Stimulated activated memory B cell treated with anti-CD40 and anti-IgM and Interleukin-4, amounts not matched to agents 10 μg/mL and 1 μg/mL and 100 μg/mL, for 72 hours (primary cell): ENCODE data around the gene SUN2.

Source experiments
- ATAC-seq: fragments of 150-1000 bp; cut with Tn5 transposase; 2 replicates; pipeline ENCODE4 v1.10.0; 2021
- H3K27ac Mint-ChIP-seq: one replicate; pipeline ENCODE4 v1.8.0; 2022; ENCODE audit warnings: mild to moderate bottlenecking, mixed read lengths
- H3K27me3 Mint-ChIP-seq: one replicate; pipeline ENCODE4 v1.8.0; 2022; ENCODE audit warnings: mixed read lengths
- H3K36me3 Mint-ChIP-seq: one replicate; pipeline ENCODE4 v1.8.0; 2022; ENCODE audit warnings: mixed read lengths
- H3K4me1 Mint-ChIP-seq: one replicate; pipeline ENCODE4 v1.8.0; 2022; ENCODE audit warnings: mixed read lengths
- H3K4me3 Mint-ChIP-seq: one replicate; pipeline ENCODE4 v1.8.0; 2022; ENCODE audit warnings: mild to moderate bottlenecking, moderate library complexity, mixed read lengths
- H3K9me3 Mint-ChIP-seq: one replicate; pipeline ENCODE4 v1.8.0; 2022; ENCODE audit warnings: mixed read lengths

The SUN2 gene

DNA sequence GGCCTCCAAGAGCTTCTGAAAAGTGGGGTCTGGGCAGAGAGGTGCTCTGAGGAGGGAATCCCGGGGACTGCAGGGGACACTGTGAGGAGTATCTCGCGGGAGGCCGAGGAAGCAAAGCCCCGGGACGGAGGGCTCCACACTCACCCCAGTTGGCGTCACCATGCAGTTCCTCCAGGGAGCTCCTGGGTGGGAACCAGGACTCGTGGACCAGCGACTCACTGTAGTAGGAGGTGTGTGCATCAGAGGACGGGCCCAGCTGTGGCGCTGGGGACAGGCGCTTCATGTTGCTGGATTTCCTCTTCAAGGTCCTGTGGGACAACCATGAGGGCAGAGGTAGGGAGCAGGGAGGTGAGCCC, 4.8 kb downstream of the SUN2 start:
- Mint-ChIP-seq H3K27me3 (no peaks in the 10 kb centered on the region), H3K4me3 (peak overlapping the region; percentile 82), H3K27ac (peak overlapping the region; percentile 99), H3K9me3 (no peaks in the 10 kb centered on the region), H3K4me1 (peaks cover 63% of the 10 kb centered on the region), H3K36me3 (peaks cover 46% of the 10 kb centered on the region)
- no peak for ATAC-seq

DNA sequence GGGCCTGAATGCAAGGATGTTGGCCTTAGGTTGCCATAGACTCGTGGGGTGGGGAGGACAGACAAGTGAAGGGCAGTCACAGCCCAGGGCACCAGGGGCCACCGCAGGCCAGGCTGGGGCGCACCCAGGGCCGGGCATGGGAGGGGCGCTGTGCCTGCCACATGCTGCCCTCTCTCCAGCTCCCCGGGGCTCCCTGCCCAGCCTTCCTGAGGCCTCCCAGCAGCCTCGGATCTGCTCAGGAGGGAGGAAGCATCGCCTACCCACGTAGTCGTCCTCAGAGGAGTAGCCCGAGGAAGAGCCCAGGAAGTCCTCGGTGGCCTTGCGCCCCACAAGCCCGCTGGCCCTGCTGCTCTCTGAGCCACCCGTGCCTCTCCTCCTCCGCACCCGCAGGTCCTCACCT, 5.2 kb downstream of the SUN2 start:
- Mint-ChIP-seq H3K4me3 (no peak overlapping the region), H3K27ac (peak overlapping the region; percentile 99), H3K9me3 (no peaks in the 10 kb centered on the region), H3K36me3 (peaks cover 49% of the 10 kb centered on the region), H3K4me1 (peaks cover 63% of the 10 kb centered on the region), H3K27me3 (no peaks in the 10 kb centered on the region)
- no peak for ATAC-seq

DNA sequence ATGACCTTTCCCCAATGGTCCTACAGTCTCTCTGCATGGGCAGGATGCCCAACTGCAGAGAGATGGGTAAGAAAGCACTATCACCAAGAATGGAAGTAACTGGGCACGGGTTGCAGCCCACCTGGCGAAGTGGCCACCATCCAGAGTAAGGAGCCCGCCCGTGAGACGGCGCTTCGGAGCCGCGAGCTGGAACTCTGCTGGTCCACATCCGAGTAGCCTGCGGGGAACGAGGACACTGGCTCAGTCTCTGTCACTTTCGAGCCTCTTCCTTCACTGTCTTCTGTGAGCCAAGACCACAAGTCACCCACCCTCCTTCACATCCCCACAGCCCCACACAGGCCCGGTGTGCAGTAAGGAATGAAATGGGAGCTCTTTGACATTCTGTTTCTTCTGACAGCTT, 5.7 kb downstream of the SUN2 start:
- no peak overlapping the region for H3K4me3 Mint-ChIP-seq
- peaks cover 61% of the 10 kb centered on the region for H3K4me1 Mint-ChIP-seq
- no peaks in the 10 kb centered on the region for H3K9me3 Mint-ChIP-seq
- H3K36me3 Mint-ChIP-seq: peaks cover 54% of the 10 kb centered on the region
- no peak for ATAC-seq
- H3K27me3 Mint-ChIP-seq: no peaks in the 10 kb centered on the region
- peak overlapping the region; percentile 99 for H3K27ac Mint-ChIP-seq

DNA sequence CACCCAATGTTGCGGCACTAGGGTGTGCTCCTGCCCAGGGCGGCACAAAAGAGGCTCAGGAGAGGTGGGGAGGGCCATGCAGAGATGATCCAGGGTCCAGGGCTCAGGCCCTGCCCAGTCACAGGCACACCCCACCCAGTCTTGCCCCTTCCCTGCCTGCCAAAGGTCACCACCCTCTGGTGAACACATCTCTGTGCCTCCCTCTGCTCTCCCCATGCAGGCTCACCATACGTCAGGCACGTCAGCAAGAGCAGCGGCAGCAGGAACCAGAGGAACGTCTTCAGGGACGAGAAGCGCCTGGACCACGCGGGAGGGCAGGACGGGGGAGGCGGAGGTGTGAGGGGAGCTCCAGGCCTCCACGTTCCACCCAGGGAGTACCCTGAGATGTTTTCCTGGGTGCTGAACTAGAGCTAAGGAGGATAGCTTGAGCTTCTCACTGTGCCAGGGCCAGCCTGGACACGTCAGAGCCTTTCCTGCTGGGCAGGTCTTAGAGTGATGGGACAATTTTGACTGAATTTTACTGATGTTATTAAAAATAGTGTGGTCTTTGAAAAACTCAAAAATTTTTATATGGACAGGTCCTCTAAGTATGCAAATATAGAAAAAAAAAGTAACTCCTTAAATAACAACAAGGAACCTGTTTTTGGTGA, 7.2 kb downstream of the SUN2 start:
- ATAC-seq: no peak
- H3K27me3 Mint-ChIP-seq: no peaks in the 10 kb centered on the region
- H3K27ac Mint-ChIP-seq: no peak overlapping the region
- H3K9me3 Mint-ChIP-seq: no peaks in the 10 kb centered on the region
- peaks cover 58% of the 10 kb centered on the region for H3K36me3 Mint-ChIP-seq
- H3K4me3 Mint-ChIP-seq: no peak overlapping the region
- H3K4me1 Mint-ChIP-seq: peaks cover 46% of the 10 kb centered on the region

DNA sequence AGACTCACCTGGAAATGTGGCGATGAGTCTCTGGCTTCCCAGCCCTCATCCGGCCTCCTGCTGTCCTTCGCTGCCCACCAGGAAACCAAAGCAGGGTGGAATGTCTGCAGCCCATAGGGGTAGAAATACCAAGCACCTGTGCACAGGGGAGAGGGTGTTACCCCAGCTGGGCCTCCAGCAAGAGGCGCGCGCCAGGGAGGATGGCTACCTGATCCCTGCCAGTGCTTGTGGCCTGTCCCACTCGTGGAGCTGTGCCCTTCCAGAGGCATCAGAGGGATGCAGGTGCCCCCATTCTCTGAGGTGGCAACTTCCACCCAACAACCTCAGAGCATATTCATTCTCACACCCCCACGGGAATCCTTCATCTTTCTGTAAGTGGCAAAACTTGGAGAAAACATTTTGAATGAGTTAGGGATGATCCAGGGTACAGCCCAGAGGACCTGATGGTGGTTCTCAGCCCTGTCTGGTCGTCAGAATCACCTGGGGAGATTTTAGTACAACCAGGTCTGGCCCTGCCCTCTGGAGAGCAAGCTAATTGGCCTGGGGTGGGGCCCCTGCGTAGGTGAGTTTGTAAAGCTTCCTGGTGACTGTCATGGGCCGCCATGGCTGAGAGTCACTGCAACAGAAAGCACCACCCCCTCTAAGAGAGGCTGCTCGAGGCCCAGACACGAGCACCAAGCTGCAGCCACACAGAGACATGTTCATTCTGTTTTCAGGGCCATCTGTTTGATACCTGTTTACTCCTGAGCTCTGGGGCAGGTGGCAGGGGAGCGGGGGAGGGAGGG, 9.9 kb downstream of the SUN2 start:
- Mint-ChIP-seq H3K27ac (no peak overlapping the region), H3K27me3 (no peaks in the 10 kb centered on the region), H3K4me3 (no peak overlapping the region), H3K36me3 (peaks cover 51% of the 10 kb centered on the region), H3K4me1 (peaks cover 18% of the 10 kb centered on the region), H3K9me3 (no peaks in the 10 kb centered on the region)
- ATAC-seq: no peak

DNA sequence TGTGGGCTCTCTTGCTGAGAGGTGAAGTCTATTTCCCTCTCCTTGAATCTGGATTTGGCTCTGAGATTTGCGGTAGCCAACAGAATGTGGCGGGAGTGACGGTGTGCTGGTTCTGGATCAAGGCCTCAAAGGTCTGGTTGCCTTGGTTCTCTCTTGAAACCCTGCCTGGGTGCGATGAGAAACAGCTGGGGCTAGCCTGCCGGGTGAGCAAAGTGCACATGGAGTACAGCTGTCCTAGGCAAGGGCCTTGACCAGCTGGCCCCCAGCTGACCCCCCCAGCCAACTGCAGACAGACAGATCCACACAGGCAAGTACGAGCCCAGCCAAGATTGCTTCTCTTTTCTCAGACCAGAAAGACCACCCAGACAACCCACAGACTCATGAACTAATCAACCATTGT, 10.8 kb downstream of the SUN2 start:
- Mint-ChIP-seq H3K9me3 (no peaks in the 10 kb centered on the region), H3K36me3 (peaks cover 49% of the 10 kb centered on the region), H3K4me3 (no peak overlapping the region), H3K4me1 (peaks cover 10% of the 10 kb centered on the region), H3K27me3 (no peaks in the 10 kb centered on the region), H3K27ac (no peak overlapping the region)
- no peak for ATAC-seq

DNA sequence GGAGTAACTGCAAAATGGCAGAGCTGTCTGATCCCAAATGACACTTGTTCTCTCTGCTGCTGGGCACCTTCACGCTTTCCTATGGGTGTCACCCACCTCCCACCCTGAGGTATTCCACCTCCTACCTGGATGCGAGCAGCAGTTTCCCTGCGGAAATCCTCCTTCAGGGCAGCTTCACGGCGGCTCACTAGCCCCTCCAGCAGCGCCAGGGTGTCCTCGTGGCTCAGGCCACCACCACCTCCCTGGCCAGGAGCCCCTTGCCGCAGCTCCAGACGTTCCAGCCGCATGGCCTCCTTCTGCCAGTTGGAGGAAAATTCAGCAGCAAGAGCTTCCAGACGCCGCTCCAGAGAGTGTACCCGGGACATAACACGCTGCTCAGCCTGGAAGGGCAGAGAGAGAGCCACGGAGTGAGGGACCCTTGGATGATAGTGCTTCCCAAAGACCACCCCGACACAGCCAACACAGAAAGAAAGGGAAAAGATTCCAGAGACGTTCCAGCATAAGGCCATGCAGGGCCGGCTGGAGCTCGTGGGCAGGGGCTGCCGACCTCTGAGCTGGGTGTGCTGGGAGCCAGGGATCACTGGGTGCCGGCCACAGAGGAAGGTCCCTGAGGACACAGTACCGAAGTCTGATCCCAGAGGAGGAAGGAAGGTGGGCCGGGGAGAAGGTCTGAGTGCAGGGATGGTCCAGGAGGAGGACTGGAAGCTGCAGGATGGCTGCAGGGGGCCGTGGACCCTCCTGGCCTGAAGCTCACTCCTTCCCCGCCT, 13.4 kb downstream of the SUN2 start:
- no peak for ATAC-seq
- no peak overlapping the region for H3K27ac Mint-ChIP-seq
- peaks cover 7% of the 10 kb centered on the region for H3K4me1 Mint-ChIP-seq
- peaks cover 62% of the 10 kb centered on the region for H3K36me3 Mint-ChIP-seq
- H3K27me3 Mint-ChIP-seq: no peaks in the 10 kb centered on the region
- H3K4me3 Mint-ChIP-seq: no peak overlapping the region
- no peaks in the 10 kb centered on the region for H3K9me3 Mint-ChIP-seq

DNA sequence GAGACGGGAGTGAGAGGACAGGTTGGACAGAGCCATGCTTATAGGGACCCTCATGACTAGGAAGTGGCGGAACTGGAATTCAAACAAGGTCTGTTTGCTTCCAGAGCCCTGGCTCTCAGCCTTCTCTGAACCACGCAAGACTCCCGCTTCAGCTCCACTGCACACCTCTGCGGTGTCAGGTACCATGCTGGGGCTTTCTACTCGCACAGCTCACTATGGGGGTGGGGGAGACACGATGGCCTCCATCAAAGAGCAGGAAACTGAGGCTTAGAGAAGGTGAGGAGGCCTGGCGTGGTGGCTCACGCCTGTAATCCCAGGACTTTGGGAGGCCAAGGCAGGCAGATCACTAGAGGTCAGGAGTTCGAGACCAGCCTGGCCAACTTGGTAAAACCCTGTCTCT, 14.2 kb downstream of the SUN2 start:
- no peaks in the 10 kb centered on the region for H3K9me3 Mint-ChIP-seq
- H3K4me1 Mint-ChIP-seq: peaks cover 15% of the 10 kb centered on the region

DNA sequence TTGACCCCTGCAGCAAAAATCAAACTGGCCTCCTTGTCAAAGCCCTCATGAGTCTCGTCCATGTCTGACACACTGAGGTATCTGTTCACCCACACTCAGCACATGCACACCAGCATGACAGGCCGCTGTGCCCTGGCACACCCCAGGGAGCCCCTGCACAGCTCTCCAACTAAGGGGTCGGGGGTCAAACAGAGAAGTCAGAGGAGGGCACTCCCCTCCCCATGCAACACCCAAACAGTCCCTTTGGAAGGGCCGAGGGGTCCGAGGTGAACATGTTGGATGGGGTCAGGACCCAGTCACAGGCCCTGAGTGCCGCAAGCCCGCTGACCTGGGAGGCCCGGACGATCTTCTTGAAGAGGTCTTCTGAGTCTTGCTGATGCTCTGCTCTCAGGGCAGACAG, 14.6 kb downstream of the SUN2 start:
- Mint-ChIP-seq H3K27ac (no peak overlapping the region), H3K9me3 (no peaks in the 10 kb centered on the region), H3K4me1 (peaks cover 19% of the 10 kb centered on the region), H3K27me3 (no peaks in the 10 kb centered on the region), H3K36me3 (peaks cover 73% of the 10 kb centered on the region), H3K4me3 (no peak overlapping the region)
- no peak for ATAC-seq

More for the DNA sequence above, 14.2 kb downstream of the SUN2 start:
- no peak for ATAC-seq
- Mint-ChIP-seq H3K36me3 (peaks cover 70% of the 10 kb centered on the region), H3K27me3 (no peaks in the 10 kb centered on the region), H3K4me3 (no peak overlapping the region), H3K27ac (no peak overlapping the region)

DNA sequence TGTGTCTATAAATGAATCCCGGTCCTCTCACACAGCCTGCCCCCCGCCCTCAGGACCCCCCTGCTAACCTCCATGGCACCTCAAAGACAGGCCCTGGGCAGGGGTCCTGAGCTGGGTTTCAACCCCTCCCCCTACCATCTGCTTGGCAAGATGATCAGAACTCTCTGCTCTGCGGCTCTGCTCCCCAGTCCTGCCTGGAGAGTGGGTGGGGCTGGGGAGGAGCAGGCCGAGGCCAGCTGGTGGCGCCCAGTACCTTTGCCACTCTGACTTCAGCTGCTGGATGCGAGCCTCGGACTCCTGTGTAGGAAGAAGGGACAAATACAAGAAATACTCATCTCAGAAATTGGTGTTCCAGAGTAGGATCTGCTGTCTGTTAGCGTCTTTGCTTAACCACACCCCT, 15.0 kb downstream of the SUN2 start:
- Mint-ChIP-seq H3K27me3 (no peaks in the 10 kb centered on the region), H3K4me1 (peaks cover 23% of the 10 kb centered on the region), H3K27ac (no peak overlapping the region), H3K36me3 (peaks cover 75% of the 10 kb centered on the region), H3K4me3 (no peak overlapping the region), H3K9me3 (no peaks in the 10 kb centered on the region)
- ATAC-seq: no peak

DNA sequence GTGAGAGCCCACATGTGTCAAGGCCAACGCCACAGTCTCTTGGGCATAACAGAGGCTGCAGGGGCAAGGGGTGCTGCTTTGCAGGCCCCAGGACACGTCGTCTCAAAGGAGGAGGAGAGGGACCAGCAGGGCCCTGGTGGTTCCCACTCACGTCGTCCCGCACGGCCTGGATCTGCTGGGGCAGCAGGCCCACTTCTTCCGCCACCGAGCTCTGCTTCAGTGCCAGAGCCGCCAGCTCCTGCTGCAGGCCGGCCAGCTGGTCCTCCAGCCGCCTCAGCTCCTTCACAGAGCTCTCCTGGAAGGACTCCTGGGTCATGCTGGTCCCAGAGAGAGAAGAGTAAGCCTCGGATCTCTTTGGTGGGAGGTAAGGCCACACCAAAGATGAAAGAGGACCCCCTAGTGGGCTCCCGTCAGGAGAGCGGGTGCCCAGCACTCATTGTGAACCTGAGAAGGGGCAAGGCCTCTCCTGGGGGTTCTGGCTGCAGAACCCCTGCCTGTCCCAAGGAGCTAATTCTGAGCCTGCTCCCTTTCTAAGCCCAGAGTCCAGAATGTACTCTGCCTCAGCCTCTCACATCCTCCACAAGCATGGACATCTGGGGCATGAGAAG, 15.6 kb downstream of the SUN2 start:
- Mint-ChIP-seq H3K4me1 (peaks cover 29% of the 10 kb centered on the region), H3K27me3 (no peaks in the 10 kb centered on the region), H3K36me3 (peaks cover 72% of the 10 kb centered on the region), H3K9me3 (no peaks in the 10 kb centered on the region), H3K4me3 (no peak overlapping the region), H3K27ac (no peak overlapping the region)
- ATAC-seq: no peak

DNA sequence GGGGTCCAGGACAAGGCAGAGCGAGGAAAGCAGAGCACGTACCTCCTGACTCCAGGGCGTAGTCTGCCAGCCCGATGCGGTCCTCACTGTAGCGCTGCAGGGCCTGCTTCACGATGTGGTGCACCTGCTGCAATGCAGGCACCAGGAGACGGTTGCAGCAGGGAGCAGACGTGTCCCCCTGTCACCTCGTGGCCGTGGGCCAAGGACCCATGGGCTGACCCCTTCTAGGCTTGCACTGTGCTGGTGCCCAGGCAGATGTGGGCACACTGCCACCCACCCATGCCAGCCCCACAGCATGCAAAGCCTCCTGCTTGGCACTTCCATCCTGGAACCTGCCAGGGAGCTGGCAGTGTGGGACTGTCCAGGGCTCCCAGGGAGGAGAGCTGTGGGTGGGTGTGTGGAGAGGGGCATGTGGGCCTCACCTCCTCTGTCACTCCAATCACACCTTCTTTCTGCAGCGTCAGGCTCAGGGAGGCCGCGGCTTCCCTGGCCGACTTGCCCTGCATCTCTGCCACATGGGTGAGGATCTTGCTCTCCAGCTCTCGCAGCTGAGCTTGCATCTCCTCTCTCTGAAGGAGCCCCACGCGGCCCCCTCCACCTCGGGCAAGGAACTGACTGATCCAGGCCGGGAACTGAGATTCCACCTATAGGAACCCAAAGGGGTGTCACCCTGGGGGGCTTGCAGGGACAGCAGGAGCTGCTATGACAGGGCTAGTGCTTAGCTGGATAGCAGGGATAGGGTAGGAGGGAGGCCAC, 16.3 kb downstream of the SUN2 start:
- ATAC-seq: no peak
- Mint-ChIP-seq H3K27ac (no peak overlapping the region), H3K4me1 (peaks cover 36% of the 10 kb centered on the region), H3K4me3 (no peak overlapping the region), H3K27me3 (no peaks in the 10 kb centered on the region), H3K9me3 (no peaks in the 10 kb centered on the region), H3K36me3 (peaks cover 74% of the 10 kb centered on the region)

DNA sequence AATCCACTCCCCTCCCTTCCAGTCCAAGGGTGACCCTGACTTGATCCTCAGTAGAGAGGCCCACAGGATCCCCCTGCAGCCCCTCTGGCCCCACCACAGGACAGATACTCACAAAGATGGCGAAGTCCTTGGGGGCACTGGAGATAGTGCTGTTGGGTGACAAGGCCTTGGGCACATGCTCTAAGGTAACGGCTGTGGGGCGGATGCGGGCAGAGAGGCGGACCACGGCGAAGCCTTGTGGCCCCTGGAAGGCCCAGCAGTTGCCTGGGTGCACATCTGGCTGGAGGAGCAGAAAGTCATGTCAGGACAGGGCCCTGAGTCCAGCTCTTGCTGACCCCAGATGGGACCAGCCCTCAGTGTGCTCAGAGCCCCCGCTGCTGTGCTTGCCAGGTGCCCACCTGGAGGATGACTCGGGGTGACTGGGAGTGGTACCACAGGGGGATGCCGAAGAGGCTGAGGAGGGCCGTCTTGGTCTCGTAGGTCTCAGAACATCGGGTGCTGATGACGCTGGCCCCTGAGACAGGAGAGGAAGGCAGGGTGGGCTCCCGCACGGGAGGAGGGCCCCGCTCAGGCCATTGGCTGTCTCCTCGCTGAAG, 17.2 kb downstream of the SUN2 start:
- Mint-ChIP-seq H3K36me3 (peaks cover 76% of the 10 kb centered on the region), H3K27ac (no peak overlapping the region), H3K9me3 (no peaks in the 10 kb centered on the region), H3K27me3 (no peaks in the 10 kb centered on the region), H3K4me1 (peaks cover 45% of the 10 kb centered on the region), H3K4me3 (no peak overlapping the region)
- ATAC-seq: no peak

DNA sequence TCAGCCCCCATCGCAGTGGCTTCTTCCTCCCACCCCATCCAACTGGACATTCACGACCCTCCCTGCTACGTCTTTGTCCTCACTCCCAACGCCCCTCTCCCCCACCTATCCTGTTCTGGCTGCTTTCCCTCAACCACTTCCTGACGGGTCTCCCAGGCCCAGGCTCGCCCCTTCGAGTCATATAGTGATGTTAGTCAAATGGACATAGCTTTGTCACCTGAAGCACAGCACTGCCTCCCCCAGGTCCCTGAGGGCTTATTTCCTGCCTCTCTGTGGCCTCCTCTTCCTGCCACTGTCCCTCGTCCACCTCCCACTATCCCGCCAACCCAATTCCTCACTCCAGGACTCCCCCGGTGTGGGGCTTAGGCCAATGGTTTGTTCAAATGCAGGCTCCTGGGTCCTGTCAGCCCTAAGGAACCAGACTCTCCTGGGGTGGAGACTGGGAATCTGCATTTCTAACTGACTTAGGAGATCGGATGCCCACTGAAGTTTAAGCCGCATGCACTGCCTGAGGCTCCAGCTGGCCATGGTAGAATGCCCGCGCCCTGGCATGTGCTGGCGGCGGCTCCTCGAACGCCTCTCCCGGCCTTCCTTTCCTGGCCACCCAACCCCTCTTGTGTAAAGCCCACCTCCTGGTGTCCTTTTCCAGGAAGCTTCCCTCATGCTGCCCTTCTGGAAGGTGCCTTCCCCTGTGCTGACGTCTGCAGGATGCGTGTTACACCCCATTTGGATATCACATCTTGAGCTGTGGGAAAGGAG, 18.3 kb downstream of the SUN2 start:
- H3K4me1 Mint-ChIP-seq: peaks cover 55% of the 10 kb centered on the region
- no peaks in the 10 kb centered on the region for H3K27me3 Mint-ChIP-seq
- H3K36me3 Mint-ChIP-seq: peaks cover 76% of the 10 kb centered on the region
- H3K27ac Mint-ChIP-seq: peak overlapping the region; percentile 86
- no peak for ATAC-seq
- no peaks in the 10 kb centered on the region for H3K9me3 Mint-ChIP-seq
- H3K4me3 Mint-ChIP-seq: no peak overlapping the region
